ENCODE data around the gene CCL13.

CCL13 gene

GRCh38 chr17:34312080-34312479 is 44.2 kb upstream of the CCL13 start:
- H3K27me3 ChIP-seq (ENCODE audit: control insufficient read depth in 3 of 3, insufficient read depth in 3 of 3, low read depth in 1 of 3, low read length in 3 of 3), result no peaks in the 10 kb centered on the region
- no peak overlapping the region for H3K4me3 ChIP-seq (ENCODE audit: low read length in 2 of 2)
- H2BK12ac ChIP-seq (ENCODE audit: low read length), result no peak overlapping the region
- no peak overlapping the region for H2BK15ac ChIP-seq (ENCODE audit: low read length)
- no peak overlapping the region for H3K18ac ChIP-seq (ENCODE audit: low read length)
- H3K9ac ChIP-seq (ENCODE audit: low read depth, low read length, poor library complexity), result no peak overlapping the region
- H4K8ac ChIP-seq (ENCODE audit: low read depth, low read length), result no peak overlapping the region
- DNase-seq (ENCODE audit: low spot score), result no peak
- H2AFZ ChIP-seq (ENCODE audit: low read length), result no peak overlapping the region
- no peaks in the 10 kb centered on the region for H3K4me1 ChIP-seq (ENCODE audit: control insufficient read depth in 2 of 2, insufficient read depth in 1 of 2, low read depth in 1 of 2, low read length in 2 of 2)
- H3K27ac ChIP-seq (replicated peaks; ENCODE audit: low read length), result no peak overlapping the region
- no peaks in the 10 kb centered on the region for H3K9me3 ChIP-seq (replicated peaks in 1 of 2; ENCODE audit: control insufficient read depth in 2 of 2, insufficient read depth in 1 of 2, low read depth in 1 of 2, low read length in 2 of 2)
- no peak overlapping the region for H2BK5ac ChIP-seq (ENCODE audit: low read length)
- no CpG with 5 or more reads among the region's 5 CpGs for WGBS, 2 donors (ENCODE audit: extremely low coverage in 2 of 2, insufficient read length in 2 of 2, insufficient replicate concordance in 1 of 2)
- no peaks in the 10 kb centered on the region for H3K79me1 ChIP-seq (ENCODE audit: low read depth, low read length)
- no peak overlapping the region for H3K4me2 ChIP-seq (ENCODE audit: insufficient read depth, low read length, poor library complexity, severe bottlenecking)
- no peak overlapping the region for H3K14ac ChIP-seq (ENCODE audit: low read length)
- no peak overlapping the region for H2BK120ac ChIP-seq (ENCODE audit: low read depth, low read length)
- H2AK5ac ChIP-seq (ENCODE audit: low read depth, low read length), result no peak overlapping the region
- no peak overlapping the region for H3K4ac ChIP-seq (ENCODE audit: low read length)
- no peak overlapping the region for H4K91ac ChIP-seq (ENCODE audit: low read depth, low read length, poor library complexity)
- no peaks in the 10 kb centered on the region for H3K36me3 ChIP-seq (replicated peaks in 1 of 2; ENCODE audit: control insufficient read depth in 2 of 2, insufficient read depth in 2 of 2, low read length in 2 of 2)
- no peak overlapping the region for H3K23ac ChIP-seq (ENCODE audit: low read depth, low read length, poor library complexity)

- no peaks in the 10 kb centered on the region for H3K9me3 ChIP-seq (replicated peaks in 1 of 2; ENCODE audit: control insufficient read depth in 2 of 2, insufficient read depth in 1 of 2, low read depth in 1 of 2, low read length in 2 of 2)
- no peak overlapping the region for H2AFZ ChIP-seq (ENCODE audit: low read length)
- no peak overlapping the region for H3K4me2 ChIP-seq (ENCODE audit: insufficient read depth, low read length, poor library complexity, severe bottlenecking)
- no peak overlapping the region for H2BK15ac ChIP-seq (ENCODE audit: low read length)
- H2BK5ac ChIP-seq (ENCODE audit: low read length), result no peak overlapping the region
- no peak overlapping the region for H3K9ac ChIP-seq (ENCODE audit: low read depth, low read length, poor library complexity)
- DNase-seq (ENCODE audit: low spot score), result no peak
- H3K4me3 ChIP-seq (ENCODE audit: low read length in 2 of 2), result no peak overlapping the region
- H2BK12ac ChIP-seq (ENCODE audit: low read length), result no peak overlapping the region
- no peak overlapping the region for H2BK120ac ChIP-seq (ENCODE audit: low read depth, low read length)
- H3K27me3 ChIP-seq (ENCODE audit: control insufficient read depth in 3 of 3, insufficient read depth in 3 of 3, low read depth in 1 of 3, low read length in 3 of 3), result no peaks in the 10 kb centered on the region
- H3K27ac ChIP-seq (replicated peaks; ENCODE audit: low read length), result no peak overlapping the region
- H4K91ac ChIP-seq (ENCODE audit: low read depth, low read length, poor library complexity), result no peak overlapping the region
- H3K36me3 ChIP-seq (replicated peaks in 1 of 2; ENCODE audit: control insufficient read depth in 2 of 2, insufficient read depth in 2 of 2, low read length in 2 of 2), result no peaks in the 10 kb centered on the region
- H3K4ac ChIP-seq (ENCODE audit: low read length), result no peak overlapping the region
- H3K79me1 ChIP-seq (ENCODE audit: low read depth, low read length), result no peaks in the 10 kb centered on the region
- H4K8ac ChIP-seq (ENCODE audit: low read depth, low read length), result no peak overlapping the region
- H3K14ac ChIP-seq (ENCODE audit: low read length), result no peak overlapping the region
- no peak overlapping the region for H2AK5ac ChIP-seq (ENCODE audit: low read depth, low read length)
- no peaks in the 10 kb centered on the region for H3K4me1 ChIP-seq (ENCODE audit: control insufficient read depth in 2 of 2, insufficient read depth in 1 of 2, low read depth in 1 of 2, low read length in 2 of 2)
- no CpG with 5 or more reads among the region's 4 CpGs for WGBS, 2 donors (ENCODE audit: extremely low coverage in 2 of 2, insufficient read length in 2 of 2, insufficient replicate concordance in 1 of 2)
- H3K18ac ChIP-seq (ENCODE audit: low read length), result no peak overlapping the region
- H3K23ac ChIP-seq (ENCODE audit: low read depth, low read length, poor library complexity), result no peak overlapping the region
These were observed 43.1 kb upstream of the CCL13 start for GRCh38 chr17:34313164-34313563.

- H3K14ac ChIP-seq (ENCODE audit: low read length), result no peak overlapping the region
- no peak overlapping the region for H2AK5ac ChIP-seq (ENCODE audit: low read depth, low read length)
- no peak overlapping the region for H2AFZ ChIP-seq (ENCODE audit: low read length)
- no peak overlapping the region for H2BK5ac ChIP-seq (ENCODE audit: low read length)
- no peak overlapping the region for H3K4me3 ChIP-seq (ENCODE audit: low read length in 2 of 2)
- no peaks in the 10 kb centered on the region for H3K9me3 ChIP-seq (replicated peaks in 1 of 2; ENCODE audit: control insufficient read depth in 2 of 2, insufficient read depth in 1 of 2, low read depth in 1 of 2, low read length in 2 of 2)
- no peaks in the 10 kb centered on the region for H3K36me3 ChIP-seq (replicated peaks in 1 of 2; ENCODE audit: control insufficient read depth in 2 of 2, insufficient read depth in 2 of 2, low read length in 2 of 2)
- no peak overlapping the region for H4K8ac ChIP-seq (ENCODE audit: low read depth, low read length)
- H3K18ac ChIP-seq (ENCODE audit: low read length), result no peak overlapping the region
- no peaks in the 10 kb centered on the region for H3K79me1 ChIP-seq (ENCODE audit: low read depth, low read length)
- WGBS, 2 donors (ENCODE audit: extremely low coverage in 2 of 2, insufficient read length in 2 of 2, insufficient replicate concordance in 1 of 2), result no CpG with 5 or more reads among the region's 4 CpGs
- DNase-seq (ENCODE audit: low spot score), result no peak
- H4K91ac ChIP-seq (ENCODE audit: low read depth, low read length, poor library complexity), result no peak overlapping the region
- no peak overlapping the region for H2BK15ac ChIP-seq (ENCODE audit: low read length)
- H3K27me3 ChIP-seq (ENCODE audit: control insufficient read depth in 3 of 3, insufficient read depth in 3 of 3, low read depth in 1 of 3, low read length in 3 of 3), result no peaks in the 10 kb centered on the region
- no peak overlapping the region for H3K4ac ChIP-seq (ENCODE audit: low read length)
- H2BK12ac ChIP-seq (ENCODE audit: low read length), result no peak overlapping the region
- no peak overlapping the region for H3K9ac ChIP-seq (ENCODE audit: low read depth, low read length, poor library complexity)
- no peak overlapping the region for H3K27ac ChIP-seq (replicated peaks; ENCODE audit: low read length)
- H3K4me1 ChIP-seq (ENCODE audit: control insufficient read depth in 2 of 2, insufficient read depth in 1 of 2, low read depth in 1 of 2, low read length in 2 of 2), result peaks cover 0 to under 1% of the 10 kb centered on the region in 2 donors
- H3K4me2 ChIP-seq (ENCODE audit: insufficient read depth, low read length, poor library complexity, severe bottlenecking), result no peak overlapping the region
- H2BK120ac ChIP-seq (ENCODE audit: low read depth, low read length), result no peak overlapping the region
- no peak overlapping the region for H3K23ac ChIP-seq (ENCODE audit: low read depth, low read length, poor library complexity)
These were observed 42.0 kb upstream of the CCL13 start for GRCh38 chr17:34314279-34314678.

DNA sequence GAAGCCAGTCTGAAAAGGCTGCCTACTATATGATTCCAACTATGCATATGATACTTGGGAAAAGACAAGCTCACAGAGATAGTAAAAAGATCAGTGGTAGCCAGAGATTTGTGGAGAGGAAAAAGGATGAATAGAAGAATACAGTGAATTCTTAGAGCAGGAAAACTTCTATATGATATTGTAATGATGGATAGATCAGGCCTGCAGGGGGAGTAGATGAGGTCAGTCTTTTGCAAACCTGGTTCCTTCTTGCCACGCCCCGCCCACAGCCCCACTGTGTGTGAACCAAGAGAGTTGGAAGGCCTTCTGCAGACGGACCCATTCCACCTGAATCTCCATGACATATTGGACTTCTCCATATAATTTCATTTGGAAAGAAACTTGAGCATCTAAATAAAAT is 37.8 kb upstream of the CCL13 start:
- Histone ChIP-seq H2BK12ac (ENCODE audit: low read length) (no peak overlapping the region), H3K4me2 (ENCODE audit: insufficient read depth, low read length, poor library complexity, severe bottlenecking) (no peak overlapping the region), H3K4ac (ENCODE audit: low read length) (no peak overlapping the region), H3K79me1 (ENCODE audit: low read depth, low read length) (no peaks in the 10 kb centered on the region), H2BK5ac (ENCODE audit: low read length) (no peak overlapping the region), H2BK15ac (ENCODE audit: low read length) (no peak overlapping the region), H4K91ac (ENCODE audit: low read depth, low read length, poor library complexity) (no peak overlapping the region), H2AFZ (ENCODE audit: low read length) (no peak overlapping the region), H3K23ac (ENCODE audit: low read depth, low read length, poor library complexity) (no peak overlapping the region), H2AK5ac (ENCODE audit: low read depth, low read length) (no peak overlapping the region), H3K4me3 (ENCODE audit: low read length in 2 of 2) (no peak overlapping the region), H3K9ac (ENCODE audit: low read depth, low read length, poor library complexity) (no peak overlapping the region), H3K27ac (replicated peaks; ENCODE audit: low read length) (no peak overlapping the region), H3K4me1 (ENCODE audit: control insufficient read depth in 2 of 2, insufficient read depth in 1 of 2, low read depth in 1 of 2, low read length in 2 of 2) (peaks cover 0 to 2% of the 10 kb centered on the region in 2 donors), H3K27me3 (ENCODE audit: control insufficient read depth in 3 of 3, insufficient read depth in 3 of 3, low read depth in 1 of 3, low read length in 3 of 3) (no peaks in the 10 kb centered on the region), H3K9me3 (replicated peaks in 1 of 2; ENCODE audit: control insufficient read depth in 2 of 2, insufficient read depth in 1 of 2, low read depth in 1 of 2, low read length in 2 of 2) (no peaks in the 10 kb centered on the region), H3K36me3 (replicated peaks in 1 of 2; ENCODE audit: control insufficient read depth in 2 of 2, insufficient read depth in 2 of 2, low read length in 2 of 2) (no peaks in the 10 kb centered on the region), H3K14ac (ENCODE audit: low read length) (no peak overlapping the region), H3K18ac (ENCODE audit: low read length) (no peak overlapping the region), H4K8ac (ENCODE audit: low read depth, low read length) (no peak overlapping the region), H2BK120ac (ENCODE audit: low read depth, low read length) (no peak overlapping the region)
- DNase-seq (ENCODE audit: low spot score), result no peak
- WGBS, 2 donors (ENCODE audit: extremely low coverage in 2 of 2, insufficient read length in 2 of 2, insufficient replicate concordance in 1 of 2), result no CpG with 5 or more reads among the region's 3 CpGs

All from neuronal stem cell (in vitro differentiated cells).